ENCODE measurements around the gene USF3.

USF3 gene

DNA sequence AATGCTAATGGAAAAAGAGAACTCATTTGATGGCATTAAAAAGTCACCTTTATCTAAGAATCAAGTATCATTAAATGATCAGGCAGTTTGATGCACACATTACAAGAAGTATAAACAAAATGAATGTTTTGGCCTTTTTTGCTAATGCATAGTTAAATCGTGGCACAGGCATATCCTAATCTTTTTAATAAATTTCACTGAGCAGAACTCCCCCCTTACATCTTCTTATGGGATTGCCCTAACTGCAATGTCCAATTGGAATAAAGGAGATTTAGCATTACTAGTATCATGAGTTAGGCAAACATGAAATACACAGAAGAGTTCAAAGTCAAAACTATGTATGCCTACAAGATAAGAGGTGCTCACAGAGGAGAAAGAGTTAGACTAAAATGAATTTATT, 32.7 kb downstream of the USF3 start:
- no peak for DNase-seq (ENCODE audit: low read depth)
- TF ChIP-seq, protein P1, sequence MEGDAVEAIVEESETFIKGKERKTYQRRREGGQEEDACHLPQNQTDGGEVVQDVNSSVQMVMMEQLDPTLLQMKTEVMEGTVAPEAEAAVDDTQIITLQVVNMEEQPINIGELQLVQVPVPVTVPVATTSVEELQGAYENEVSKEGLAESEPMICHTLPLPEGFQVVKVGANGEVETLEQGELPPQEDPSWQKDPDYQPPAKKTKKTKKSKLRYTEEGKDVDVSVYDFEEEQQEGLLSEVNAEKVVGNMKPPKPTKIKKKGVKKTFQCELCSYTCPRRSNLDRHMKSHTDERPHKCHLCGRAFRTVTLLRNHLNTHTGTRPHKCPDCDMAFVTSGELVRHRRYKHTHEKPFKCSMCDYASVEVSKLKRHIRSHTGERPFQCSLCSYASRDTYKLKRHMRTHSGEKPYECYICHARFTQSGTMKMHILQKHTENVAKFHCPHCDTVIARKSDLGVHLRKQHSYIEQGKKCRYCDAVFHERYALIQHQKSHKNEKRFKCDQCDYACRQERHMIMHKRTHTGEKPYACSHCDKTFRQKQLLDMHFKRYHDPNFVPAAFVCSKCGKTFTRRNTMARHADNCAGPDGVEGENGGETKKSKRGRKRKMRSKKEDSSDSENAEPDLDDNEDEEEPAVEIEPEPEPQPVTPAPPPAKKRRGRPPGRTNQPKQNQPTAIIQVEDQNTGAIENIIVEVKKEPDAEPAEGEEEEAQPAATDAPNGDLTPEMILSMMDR (IDR thresholded peaks at IDR 0.05; ENCODE audit: low read length, missing control alignments), result no peak
- H3K4me3 ChIP-seq (replicated peaks; ENCODE audit: low read depth, low read length), result no peak overlapping the region

DNA sequence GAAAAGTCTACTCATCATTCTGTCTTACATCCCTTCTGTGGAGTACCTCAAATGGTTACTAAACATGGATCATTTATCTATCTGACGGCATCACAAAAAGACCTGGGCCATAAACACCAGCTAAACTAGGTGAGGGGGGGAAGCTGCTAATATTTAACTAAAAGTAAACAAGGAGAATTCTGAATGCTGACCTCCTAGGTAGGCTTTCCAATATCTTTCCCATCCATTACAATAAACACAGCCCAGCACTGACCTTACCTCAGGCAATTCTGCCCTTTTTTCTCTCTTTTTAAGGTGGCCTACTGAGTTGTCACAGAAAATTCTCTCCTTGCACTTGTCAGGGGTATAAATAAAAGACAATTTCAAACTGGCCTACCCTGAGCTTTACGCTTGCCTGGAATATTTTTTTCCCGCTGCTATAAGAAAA, 33.1 kb downstream of the USF3 start:
- TF ChIP-seq, protein P1 (IDR thresholded peaks at IDR 0.05; ENCODE audit: low read length, missing control alignments), result no peak
- no peak for DNase-seq (ENCODE audit: low read depth)
- H3K4me3 ChIP-seq (replicated peaks; ENCODE audit: low read depth, low read length), result no peak overlapping the region

DNA sequence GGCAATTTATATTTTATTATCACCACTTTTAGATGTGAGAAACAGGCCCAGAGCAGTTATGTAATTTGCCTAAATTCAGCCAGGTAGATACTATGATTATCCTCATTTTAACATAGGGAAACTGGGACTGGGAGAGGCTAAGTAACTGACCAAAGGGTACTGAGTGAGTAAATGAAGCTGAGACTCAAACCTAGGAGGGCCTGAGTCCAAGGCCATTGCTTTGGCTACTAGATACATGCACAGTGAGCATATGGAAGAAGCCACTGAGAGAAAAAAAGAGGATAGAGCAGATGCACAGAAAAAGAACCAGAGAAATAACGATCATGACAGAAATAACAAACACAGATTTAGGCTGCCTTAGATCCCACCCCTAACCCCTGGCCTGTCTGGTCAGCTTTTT, 33.6 kb downstream of the USF3 start:
- H3K4me3 ChIP-seq (replicated peaks; ENCODE audit: low read depth, low read length), result no peak overlapping the region
- TF ChIP-seq, protein P1 (IDR thresholded peaks at IDR 0.05; ENCODE audit: low read length, missing control alignments), result no peak
- no peak for DNase-seq (ENCODE audit: low read depth)

DNA sequence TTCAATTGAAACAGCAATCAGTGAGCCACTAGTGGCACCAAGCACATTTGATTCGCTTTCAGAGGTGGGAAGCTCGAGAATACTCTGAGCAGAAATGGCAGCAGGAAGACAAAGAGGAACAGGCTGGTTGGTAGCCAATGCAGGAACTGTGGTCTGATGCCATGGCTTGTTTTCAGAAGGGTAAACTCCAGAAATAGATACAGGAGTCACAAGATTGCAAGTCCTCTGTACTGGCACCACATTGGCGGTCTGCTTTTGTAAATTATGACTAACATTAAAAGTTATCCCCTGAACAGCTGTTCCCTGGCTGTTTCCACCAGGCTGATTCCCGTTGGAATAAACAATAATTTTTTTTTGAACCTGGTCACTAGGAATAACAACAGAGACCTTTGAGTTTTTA, 35.5 kb downstream of the USF3 start:
- DNase-seq (ENCODE audit: low read depth), result no peak
- TF ChIP-seq, protein P1 (IDR thresholded peaks at IDR 0.05; ENCODE audit: low read length, missing control alignments), result no peak

DNA sequence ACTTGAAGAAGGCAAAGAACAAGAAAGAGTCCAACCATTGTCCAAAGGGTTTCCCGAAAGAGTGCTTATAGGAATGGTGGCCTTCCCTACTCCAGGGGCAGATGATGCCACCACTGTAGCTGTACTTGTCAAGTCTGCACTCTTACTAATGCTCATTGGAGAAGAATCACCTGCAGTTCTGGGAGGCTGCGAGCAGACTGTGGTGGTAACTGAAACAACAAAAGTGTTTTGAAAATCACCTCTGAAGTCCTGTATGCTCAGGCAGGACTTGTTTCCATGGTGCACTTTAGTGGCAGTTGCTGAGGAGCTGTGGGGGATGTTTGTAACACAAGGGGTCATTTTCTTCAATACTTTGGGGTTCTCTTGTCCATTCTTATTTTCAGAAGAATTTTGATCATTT, 36.0 kb downstream of the USF3 start:
- TF ChIP-seq, protein P1 (IDR thresholded peaks at IDR 0.05; ENCODE audit: low read length, missing control alignments), result no peak
- H3K4me3 ChIP-seq (replicated peaks; ENCODE audit: low read depth, low read length), result no peak overlapping the region
- no peak for DNase-seq (ENCODE audit: low read depth)

More for the DNA sequence above, 35.5 kb downstream of the USF3 start:
- no peak overlapping the region for H3K4me3 ChIP-seq (replicated peaks; ENCODE audit: low read depth, low read length)

DNA sequence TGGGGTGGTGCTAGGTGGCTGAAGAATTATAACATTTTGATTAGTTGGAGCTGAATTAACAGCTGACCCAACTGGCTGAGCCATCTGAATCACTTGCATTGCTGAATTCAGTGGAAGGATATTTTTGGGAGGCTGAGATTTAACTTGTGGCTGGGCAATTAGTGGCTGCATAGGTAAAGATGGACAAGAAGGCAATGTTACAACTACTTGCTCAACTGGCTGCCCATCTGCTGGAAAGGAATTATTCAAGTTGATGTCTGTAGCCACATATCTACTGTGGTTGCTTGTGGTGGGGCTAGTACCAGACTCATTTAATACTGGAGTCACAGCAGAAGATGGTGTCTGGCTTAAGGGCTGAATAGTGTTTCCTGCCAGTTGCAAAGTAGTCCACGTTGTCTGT, 36.4 kb downstream of the USF3 start:
- DNase-seq (ENCODE audit: low read depth), result no peak

DNA sequence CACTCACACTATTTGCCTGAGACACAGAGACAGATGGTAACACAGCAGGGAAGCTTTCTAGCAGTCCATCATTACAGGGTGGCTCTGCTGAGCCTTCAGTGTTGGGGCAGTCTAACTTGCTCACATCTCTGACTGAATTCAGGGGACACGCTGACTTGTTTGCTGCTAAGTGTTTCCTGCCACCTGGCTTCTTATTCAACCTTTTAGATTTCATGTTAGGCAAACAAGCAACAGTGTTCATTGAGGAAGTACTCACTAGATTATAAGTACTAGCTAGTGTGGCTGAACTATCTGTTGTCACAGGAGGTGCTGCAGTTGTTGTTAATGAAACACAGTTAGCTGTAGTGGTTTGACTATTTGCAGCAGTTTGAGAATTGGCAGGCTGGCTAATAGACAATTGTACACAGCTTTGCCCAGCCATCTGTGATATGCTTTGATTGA, 37.3 kb downstream of the USF3 start:
- TF ChIP-seq, protein P1 (IDR thresholded peaks at IDR 0.05; ENCODE audit: low read length, missing control alignments), result no peak
- no peak overlapping the region for H3K4me3 ChIP-seq (replicated peaks; ENCODE audit: low read depth, low read length)
- DNase-seq (ENCODE audit: low read depth), result no peak

More for the DNA sequence above, 36.4 kb downstream of the USF3 start:
- TF ChIP-seq, protein P1 (IDR thresholded peaks at IDR 0.05; ENCODE audit: low read length, missing control alignments), result no peak
- no peak overlapping the region for H3K4me3 ChIP-seq (replicated peaks; ENCODE audit: low read depth, low read length)

Measured in fibroblast of pulmonary artery (primary cell).